Vagina (tissue), 2 donors: ENCODE measurements around the gene SS18L1.

Experiments
- CTCF ChIP-seq, 3 experiments: fragments of 450-650 bp in 2 of 3; fragments of 200-600 bp in 1 of 3; sonication (generic) in 1 of 3; IDR thresholded peaks; one replicate each; pipeline ENCODE4 v1.5.1; 2017 to 2019; ENCODE audit warnings: antibody characterized with exemption in 3 of 3, mild to moderate bottlenecking in 2 of 3, moderate library complexity in 2 of 3
- POLR2A ChIP-seq, 2 donors: fragments of 450-650 bp; IDR thresholded peaks; one replicate each; pipeline ENCODE4 v1.6.1; 2017; ENCODE audit warnings: antibody characterized with exemption in 2 of 2, mild to moderate bottlenecking in 2 of 2, moderate library complexity in 2 of 2

GRCh38 chr20:62223571-62223970 is 80.0 kb downstream of the SS18L1 start:
- TF ChIP-seq CTCF (IDR thresholded peaks at IDR 0.05): no peak
- no peak for TF ChIP-seq POLR2A (IDR thresholded peaks at IDR 0.05)
